Ovary (tissue), 3 donors: ENCODE measurements around the gene RGS17.

Source experiments
- CTCF ChIP-seq, 3 donors: fragments of 450-650 bp in 2 of 3; fragments of 200-600 bp in 1 of 3; IDR thresholded peaks; one replicate each; pipeline versions ENCODE4 v1.5.1 to v1.8.0; 2016 to 2022; ENCODE audit warnings: antibody characterized with exemption in 3 of 3, mild to moderate bottlenecking in 1 of 3
- EP300 ChIP-seq: sonication (generic); formaldehyde crosslinking; IDR thresholded peaks from one replicate; pipeline ENCODE4 v1.6.1; 2017; ENCODE audit warnings: antibody characterized with exemption
- donor health status: DM: no; HTN: no; CAD: no.

GRCh38 chr6:153150752-153151440 is 19.8 kb upstream of the RGS17 start:
- no peak for TF ChIP-seq CTCF (IDR thresholded peaks at IDR 0.05)
- TF ChIP-seq EP300 = no peak
